Osteoblast (primary cell): ENCODE data around the gene TRIM40. TPM values are rescaled to one million over a fixed set of nuclear protein-coding genes. Genes with fewer than 3 reads are reported as not detected.

ENCODE experiments used
- DNase-seq: peaks from one replicate; pipeline ENCODE4 v3.0.0; 2011; ENCODE audit warnings: low spot score, mixed read lengths; ENCODE audit not compliant: insufficient read length; ENCODE audit errors: missing footprints
- H2AFZ ChIP-seq: 2 replicates; pipeline ENCODE4 v1.6.0; 2011; ENCODE audit warnings: mild to moderate bottlenecking, low read length
- H3K27ac ChIP-seq: 2 replicates; pipeline ENCODE4 v1.5.1; 2011; ENCODE audit warnings: mild to moderate bottlenecking, low read depth, low read length, moderate library complexity
- H3K27me3 ChIP-seq: 2 replicates; pipeline ENCODE4 v1.6.0; 2012; ENCODE audit warnings: mild to moderate bottlenecking, control low read depth, inconsistent platforms, low read length, moderate library complexity; ENCODE audit not compliant: insufficient read depth
- H3K36me3 ChIP-seq: 2 replicates; pipeline ENCODE4 v1.5.1; 2011; ENCODE audit warnings: mild to moderate bottlenecking, low read length, control low read depth, moderate library complexity; ENCODE audit not compliant: insufficient read depth
- H3K4me1 ChIP-seq: 2 replicates; pipeline ENCODE4 v1.5.1; 2011; ENCODE audit warnings: mild to moderate bottlenecking, low read length, control low read depth, moderate library complexity; ENCODE audit not compliant: insufficient read depth
- H3K4me2 ChIP-seq: 2 replicates; pipeline ENCODE4 v1.6.0; 2011; ENCODE audit warnings: mild to moderate bottlenecking, low read length; ENCODE audit not compliant: insufficient read depth
- H3K4me3 ChIP-seq: fragments of 200-600 bp; sonication (generic); 3 replicates; pipeline ENCODE4 v1.5.1; 2012; ENCODE audit warnings: mild to moderate bottlenecking, low read length, inconsistent platforms; ENCODE audit not compliant: insufficient read depth
- H3K79me2 ChIP-seq: 2 replicates; pipeline ENCODE4 v1.6.0; 2012; ENCODE audit warnings: mild to moderate bottlenecking, low read length, control low read depth, inconsistent platforms; ENCODE audit not compliant: insufficient read depth
- H3K9me3 ChIP-seq: 2 replicates; pipeline ENCODE4 v1.5.1; 2011; ENCODE audit warnings: low read depth, low read length, control low read depth
- H4K20me1 ChIP-seq: 2 replicates; pipeline ENCODE4 v1.6.0; 2012; ENCODE audit warnings: mild to moderate bottlenecking, low read length, control low read depth; ENCODE audit not compliant: insufficient read depth
- total RNA-seq: library from RNA; depleted of rRNA; stranded (reverse); fragments of >200 nt; gene quantifications from 2 replicates; pipeline ENCODE4 v1.2.3, GENCODE V29; 2012
- TF ChIP-seq, protein P1 (sequence below): IDR thresholded peaks from 2 replicates; pipeline ENCODE4 v1.5.1; 2011; ENCODE audit warnings: mild to moderate bottlenecking, low read depth, low read length, moderate library complexity; ENCODE audit errors: extremely low read depth

Gene TRIM40
- total RNA-seq, 1 donor = not detected

DNA sequence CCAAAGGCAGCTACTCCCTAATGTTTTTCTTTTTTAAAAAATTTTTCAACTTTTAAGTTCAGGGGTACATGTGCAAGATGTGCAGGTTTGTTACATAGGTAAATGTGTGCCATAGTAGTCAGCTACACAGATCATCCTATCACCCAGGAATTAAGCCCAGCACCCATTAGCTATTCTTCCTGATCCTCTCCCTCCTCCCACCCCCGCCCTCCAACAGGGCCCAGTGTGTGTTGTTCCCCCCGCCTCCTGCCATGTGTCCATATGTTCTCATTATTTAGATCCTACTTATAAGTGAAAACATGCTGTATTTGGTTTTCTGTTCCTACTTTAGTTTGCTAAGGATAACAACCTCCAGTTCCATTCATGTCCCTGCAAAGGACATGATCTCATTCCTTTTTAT lies 39.8 kb downstream of the TRIM40 start:
- Histone ChIP-seq H2AFZ (no peak overlapping the region), H3K9me3 (peaks cover 4% of the 10 kb centered on the region), H3K4me1 (no peaks in the 10 kb centered on the region), H4K20me1 (no peaks in the 10 kb centered on the region), H3K27me3 (peaks cover 65% of the 10 kb centered on the region), H3K79me2 (no peaks in the 10 kb centered on the region), H3K36me3 (no peaks in the 10 kb centered on the region), H3K4me3 (no peak overlapping the region), H3K27ac (no peak overlapping the region), H3K4me2 (no peak overlapping the region)
- TF ChIP-seq, protein P1, sequence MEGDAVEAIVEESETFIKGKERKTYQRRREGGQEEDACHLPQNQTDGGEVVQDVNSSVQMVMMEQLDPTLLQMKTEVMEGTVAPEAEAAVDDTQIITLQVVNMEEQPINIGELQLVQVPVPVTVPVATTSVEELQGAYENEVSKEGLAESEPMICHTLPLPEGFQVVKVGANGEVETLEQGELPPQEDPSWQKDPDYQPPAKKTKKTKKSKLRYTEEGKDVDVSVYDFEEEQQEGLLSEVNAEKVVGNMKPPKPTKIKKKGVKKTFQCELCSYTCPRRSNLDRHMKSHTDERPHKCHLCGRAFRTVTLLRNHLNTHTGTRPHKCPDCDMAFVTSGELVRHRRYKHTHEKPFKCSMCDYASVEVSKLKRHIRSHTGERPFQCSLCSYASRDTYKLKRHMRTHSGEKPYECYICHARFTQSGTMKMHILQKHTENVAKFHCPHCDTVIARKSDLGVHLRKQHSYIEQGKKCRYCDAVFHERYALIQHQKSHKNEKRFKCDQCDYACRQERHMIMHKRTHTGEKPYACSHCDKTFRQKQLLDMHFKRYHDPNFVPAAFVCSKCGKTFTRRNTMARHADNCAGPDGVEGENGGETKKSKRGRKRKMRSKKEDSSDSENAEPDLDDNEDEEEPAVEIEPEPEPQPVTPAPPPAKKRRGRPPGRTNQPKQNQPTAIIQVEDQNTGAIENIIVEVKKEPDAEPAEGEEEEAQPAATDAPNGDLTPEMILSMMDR = no peak
- no peak for DNase-seq

DNA sequence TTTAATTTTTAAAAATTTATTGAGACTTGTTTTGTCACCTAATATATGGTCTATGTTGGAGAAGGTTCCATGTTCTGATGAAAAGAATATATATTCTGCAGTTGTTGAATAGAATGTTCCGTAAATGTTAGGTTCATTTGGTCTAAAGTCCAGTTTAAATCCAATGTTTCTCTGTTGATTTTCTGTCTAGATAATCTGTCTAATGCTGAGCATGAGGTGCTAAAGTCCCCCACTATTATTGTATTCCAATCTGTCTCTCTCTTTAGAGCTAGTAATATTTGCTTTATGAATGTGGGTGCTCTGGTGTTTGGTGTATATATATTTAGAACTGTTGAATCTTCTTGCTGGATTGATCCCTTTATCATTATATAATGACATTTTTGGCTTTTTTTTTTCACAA lies 42.9 kb downstream of the TRIM40 start:
- H3K9me3 ChIP-seq = peaks cover 4% of the 10 kb centered on the region
- H4K20me1 ChIP-seq = no peaks in the 10 kb centered on the region
- no peak overlapping the region for H2AFZ ChIP-seq
- peaks cover 36% of the 10 kb centered on the region for H3K27me3 ChIP-seq
- H3K36me3 ChIP-seq = no peaks in the 10 kb centered on the region
- no peaks in the 10 kb centered on the region for H3K4me1 ChIP-seq
- TF ChIP-seq, protein P1 = no peak
- DNase-seq = no peak
- H3K27ac ChIP-seq = no peak overlapping the region
- no peak overlapping the region for H3K4me3 ChIP-seq
- H3K4me2 ChIP-seq = no peak overlapping the region
- no peaks in the 10 kb centered on the region for H3K79me2 ChIP-seq

DNA sequence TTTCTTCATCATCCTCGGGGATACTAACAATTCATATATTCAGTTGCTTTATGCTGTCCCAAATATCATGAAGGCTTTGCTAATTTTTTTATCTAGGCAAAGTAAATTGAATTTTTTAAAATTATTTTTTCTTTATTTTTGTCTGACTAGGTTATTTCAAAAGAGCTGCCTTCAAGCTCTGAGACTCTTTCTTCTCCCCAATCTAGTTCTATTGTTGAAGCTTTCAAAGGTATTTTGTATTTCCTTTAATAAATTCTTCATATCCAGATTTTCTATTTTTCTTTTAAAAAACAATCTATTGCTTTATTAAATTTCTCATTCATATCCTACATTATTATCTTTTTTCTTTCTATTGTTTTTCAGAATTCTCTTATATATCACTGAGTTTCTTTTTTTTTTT lies 44.2 kb downstream of the TRIM40 start:
- Histone ChIP-seq H3K27ac (no peak overlapping the region), H4K20me1 (no peaks in the 10 kb centered on the region), H3K4me3 (no peak overlapping the region), H2AFZ (no peak overlapping the region), H3K9me3 (peaks cover 4% of the 10 kb centered on the region), H3K4me1 (no peaks in the 10 kb centered on the region), H3K79me2 (no peaks in the 10 kb centered on the region), H3K36me3 (peaks cover 2% of the 10 kb centered on the region), H3K4me2 (no peak overlapping the region), H3K27me3 (peaks cover 23% of the 10 kb centered on the region)
- no peak for DNase-seq
- TF ChIP-seq, protein P1 = no peak

DNA sequence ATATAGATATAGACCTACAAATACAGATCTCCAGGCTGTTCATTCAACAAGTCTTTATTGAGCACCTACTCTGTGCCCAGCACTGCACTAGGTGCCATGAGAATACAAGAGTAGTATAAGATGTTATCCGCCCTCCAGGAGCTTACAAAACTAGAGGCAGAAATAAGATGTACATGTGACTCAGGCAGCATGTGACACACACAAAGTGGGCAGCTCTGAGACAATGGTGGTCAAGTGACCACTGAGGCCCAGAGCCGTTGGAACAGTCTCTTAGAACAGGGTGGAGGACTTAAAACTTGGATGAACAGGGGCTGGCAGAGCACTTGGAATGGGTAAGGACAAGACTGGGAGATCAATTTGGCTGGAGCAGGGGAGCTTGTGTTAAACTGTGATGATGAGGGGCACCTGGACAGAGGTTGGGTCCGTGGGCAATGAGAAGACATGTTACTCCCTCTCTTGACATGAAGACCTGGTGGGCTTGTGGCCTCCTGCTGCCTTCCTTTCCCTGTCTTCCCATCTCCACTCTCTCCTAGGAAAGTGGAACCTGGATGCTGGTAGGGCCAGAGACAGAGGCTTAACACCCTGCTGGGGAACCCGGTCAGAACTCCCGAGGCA lies 48.6 kb downstream of the TRIM40 start:
- Histone ChIP-seq H3K4me1 (no peaks in the 10 kb centered on the region), H3K4me2 (no peak overlapping the region), H4K20me1 (no peaks in the 10 kb centered on the region), H3K36me3 (peaks cover 29% of the 10 kb centered on the region), H2AFZ (no peak overlapping the region), H3K27me3 (no peaks in the 10 kb centered on the region), H3K79me2 (no peaks in the 10 kb centered on the region), H3K9me3 (peaks cover 4% of the 10 kb centered on the region), H3K27ac (no peak overlapping the region), H3K4me3 (no peak overlapping the region)
- no peak for DNase-seq
- TF ChIP-seq, protein P1 = no peak
